GM18951 (cell line): ENCODE data around the gene SKAP1.

Experiments
- POLR2A ChIP-seq: IDR thresholded peaks from 4 replicates; pipeline ENCODE4 v1.6.1; 2011; ENCODE audit warnings: mild to moderate bottlenecking; ENCODE audit not compliant: insufficient read length, insufficient read depth; ENCODE audit errors: extremely low read depth
- in situ Hi-C: fragments of 300-500 bp; cut with MboI; formaldehyde crosslinking; loops from one replicate; pipeline ENCODE4 v1.12.0; 2022; ENCODE audit warnings: low sequenced_read_pairs, mixed read lengths, inconsistent platforms; ENCODE audit not compliant: unreplicated experiment

The SKAP1 gene

GRCh38 chr17:48148854-48149786 lies 280.9 kb downstream of the SKAP1 start:
- in situ Hi-C loops, result no loop called here
- no peak for TF ChIP-seq POLR2A

GRCh38 chr17:48148029-48148770 lies 281.8 kb downstream of the SKAP1 start:
- in situ Hi-C loops, result no loop called here
- no peak for TF ChIP-seq POLR2A

- no peak for TF ChIP-seq POLR2A
Observed at GRCh38 chr17:48144976-48145798, 284.8 kb downstream of the SKAP1 start.

GRCh38 chr17:48144231-48144630 lies 285.8 kb downstream of the SKAP1 start:
- no peak for TF ChIP-seq POLR2A
- in situ Hi-C loops, result no loop called here

More at GRCh38 chr17:48144976-48145798, 284.8 kb downstream of the SKAP1 start:
- in situ Hi-C loops, result no loop called here

GRCh38 chr17:48143629-48144028 lies 286.4 kb downstream of the SKAP1 start:
- in situ Hi-C loops, result no loop called here

GRCh38 chr17:48139944-48140343 lies 290.1 kb downstream of the SKAP1 start:
- in situ Hi-C loops, result loop anchor here (10.0 kb wide), 1 partner anchor 105 kb away; the partner anchor contains the start of gene COPZ2
- no peak for TF ChIP-seq POLR2A

More at GRCh38 chr17:48143629-48144028, 286.4 kb downstream of the SKAP1 start:
- TF ChIP-seq POLR2A, result no peak

- in situ Hi-C loops, result loop anchor here (10.0 kb wide), 1 partner anchor 103 kb away; the partner anchor contains the start of gene COPZ2
- TF ChIP-seq POLR2A, result no peak
Observed at GRCh38 chr17:48137656-48138055, 292.4 kb downstream of the SKAP1 start.

- in situ Hi-C loops, result loop anchor here (10.0 kb wide), 1 partner anchor 100 kb away; the partner anchor contains the start of gene COPZ2
- TF ChIP-seq POLR2A, result no peak
Observed at GRCh38 chr17:48134912-48135480, 295.0 kb downstream of the SKAP1 start.

- no peak for TF ChIP-seq POLR2A
- in situ Hi-C loops, result loop anchor here (10.0 kb wide), 1 partner anchor 98 kb away; the partner anchor contains the start of gene COPZ2
Observed at GRCh38 chr17:48132385-48132784, 297.6 kb downstream of the SKAP1 start.

GRCh38 chr17:48131216-48131824 lies 298.7 kb downstream of the SKAP1 start:
- in situ Hi-C loops, result loop anchor here (10.0 kb wide), 1 partner anchor 97 kb away; the partner anchor contains the start of gene COPZ2
- TF ChIP-seq POLR2A, result no peak

- TF ChIP-seq POLR2A, result no peak
- in situ Hi-C loops, result loop anchor here (10.0 kb wide), 1 partner anchor 95 kb away; the partner anchor contains the start of gene COPZ2
Observed at GRCh38 chr17:48129981-48130380, 300.0 kb downstream of the SKAP1 start.

GRCh38 chr17:48128400-48128799 lies 301.6 kb downstream of the SKAP1 start:
- in situ Hi-C loops, result no loop called here
- TF ChIP-seq POLR2A, result no peak
